HEK293 (cell line): ENCODE data around the gene KLF11.

ENCODE experiments used
- CTCF ChIA-PET: fragments of 350-600 bp; formaldehyde crosslinking; extraction: SDS; loops from one replicate; lab custom pipeline; 2021; ENCODE audit warnings: antibody characterized with exemption; lab: Yijun Ruan, JAX
- POLR2A ChIA-PET: fragments of 300-600 bp; formaldehyde crosslinking; extraction: SDS; loops from one replicate; lab custom pipeline; 2020; ENCODE audit warnings: antibody characterized with exemption, inconsistent platforms; lab: Yijun Ruan, JAX
- H3K27ac ChIP-seq: fragments of 200-500 bp; sonication (Bioruptor generic); 2 replicates; pipeline ENCODE4 v1.5.1; 2014; ENCODE audit warnings: low read depth, low read length, control low read depth, inconsistent platforms; ENCODE audit errors: extremely low read depth
- H3K36me3 ChIP-seq, 2 experiments: fragments of 200-500 bp in 1 of 2; sonication (Bioruptor generic) in 1 of 2; 1 replicate in 1 of 2; 2 replicates in 1 of 2; pipeline ENCODE4 v1.5.1; 2014 to 2017; ENCODE audit warnings: inconsistent platforms in 2 of 2, low read length in 2 of 2; ENCODE audit not compliant: control insufficient read depth in 2 of 2, insufficient read depth in 1 of 2
- H3K4me1 ChIP-seq: fragments of 200-500 bp; sonication (Bioruptor generic); 2 replicates; pipeline ENCODE4 v1.5.1; 2014; ENCODE audit warnings: mild to moderate bottlenecking, low read length, inconsistent platforms; ENCODE audit not compliant: control insufficient read depth, insufficient read depth
- H3K4me3 ChIP-seq: 2 replicates; pipeline ENCODE4 v1.5.1; 2011; ENCODE audit warnings: low read depth, mild to moderate bottlenecking, control low read depth, low read length, moderate library complexity
- H3K9me3 ChIP-seq: fragments of 200-500 bp; sonication (Bioruptor generic); 2 replicates; pipeline ENCODE4 v1.5.1; 2014; ENCODE audit warnings: low read depth, low read length, inconsistent platforms; ENCODE audit not compliant: control insufficient read depth, insufficient read depth
- EGR2 ChIP-seq: fragments of 450-650 bp; formaldehyde crosslinking; IDR thresholded peaks from 2 replicates; pipeline ENCODE4 v1.5.1; 2016; ENCODE audit warnings: low read depth, missing biosample characterization, missing genetic modification characterization
- GLIS1 ChIP-seq: fragments of 450-650 bp; formaldehyde crosslinking; IDR thresholded peaks from 2 replicates; pipeline ENCODE4 v1.5.1; 2016; ENCODE audit warnings: missing biosample characterization, missing genetic modification characterization
- MEIS1 ChIP-seq: sonication (generic); formaldehyde crosslinking; IDR thresholded peaks from 2 replicates; pipeline ENCODE4 v1.8.1; 2022; ENCODE audit warnings: missing genetic modification reagents, mild to moderate bottlenecking, borderline replicate concordance
- PRDM1 ChIP-seq: fragments of 450-650 bp; formaldehyde crosslinking; IDR thresholded peaks from 2 replicates; pipeline ENCODE4; 2016; ENCODE audit warnings: missing biosample characterization, missing genetic modification characterization
- REPIN1 ChIP-seq: fragments of 450-650 bp; formaldehyde crosslinking; IDR thresholded peaks from 2 replicates; pipeline ENCODE4 v1.5.1; 2017; ENCODE audit warnings: missing biosample characterization, missing genetic modification characterization, low read depth
- SALL2 ChIP-seq: fragments of 450-650 bp; formaldehyde crosslinking; IDR thresholded peaks from 2 replicates; pipeline ENCODE4 v1.5.0; 2017; ENCODE audit warnings: missing biosample characterization, mild to moderate bottlenecking, missing genetic modification characterization, borderline replicate concordance
- ZBTB8A ChIP-seq: fragments of 450-650 bp; formaldehyde crosslinking; IDR thresholded peaks from 2 replicates; pipeline ENCODE4 v1.5.1; 2016; ENCODE audit warnings: missing biosample characterization, missing genetic modification characterization
- ZFHX2 ChIP-seq: fragments of 450-650 bp; formaldehyde crosslinking; conservative IDR thresholded peaks from 2 replicates; pipeline ENCODE4 v1.5.1; 2016; ENCODE audit warnings: missing biosample characterization, missing genetic modification characterization
- ZFP3 ChIP-seq: fragments of 450-650 bp; formaldehyde crosslinking; IDR thresholded peaks from 2 replicates; pipeline ENCODE4 v1.5.1; 2016; ENCODE audit warnings: low read depth, missing biosample characterization, missing genetic modification characterization
- ZFP41 ChIP-seq: fragments of 450-650 bp; formaldehyde crosslinking; IDR thresholded peaks from 2 replicates; pipeline ENCODE4 v1.5.1; 2016; ENCODE audit warnings: missing biosample characterization, missing genetic modification characterization, borderline replicate concordance
- ZNF19 ChIP-seq: fragments of 450-650 bp; formaldehyde crosslinking; IDR thresholded peaks from 2 replicates; pipeline ENCODE4; 2016; ENCODE audit warnings: missing biosample characterization, missing genetic modification characterization, low read depth
- ZNF223 ChIP-seq: fragments of 450-650 bp; formaldehyde crosslinking; IDR thresholded peaks from 2 replicates; pipeline ENCODE4 v1.5.1; 2016; ENCODE audit warnings: missing biosample characterization, missing genetic modification characterization
- ZNF449 ChIP-seq: fragments of 450-650 bp; formaldehyde crosslinking; IDR thresholded peaks from 2 replicates; pipeline ENCODE4 v1.5.1; 2017; ENCODE audit warnings: missing biosample characterization, mild to moderate bottlenecking, missing genetic modification characterization, moderate library complexity
- ZNF501 ChIP-seq: fragments of 450-650 bp; formaldehyde crosslinking; IDR thresholded peaks from 2 replicates; pipeline ENCODE4 v1.5.1; 2016; ENCODE audit warnings: missing biosample characterization, missing genetic modification characterization
- ZNF600 ChIP-seq: fragments of 450-650 bp; formaldehyde crosslinking; IDR thresholded peaks from 2 replicates; pipeline ENCODE4 v1.5.1; 2016; ENCODE audit warnings: missing biosample characterization, missing genetic modification characterization
- ZNF621 ChIP-seq: fragments of 450-650 bp; formaldehyde crosslinking; IDR thresholded peaks from 2 replicates; pipeline ENCODE4 v1.5.1; 2017; ENCODE audit warnings: missing biosample characterization, missing genetic modification characterization
- ZNF654 ChIP-seq: fragments of 450-650 bp; formaldehyde crosslinking; IDR thresholded peaks from 2 replicates; pipeline ENCODE4 v1.5.1; 2016; ENCODE audit warnings: low read depth, missing biosample characterization, missing genetic modification characterization
- ZNF692 ChIP-seq: fragments of 450-650 bp; formaldehyde crosslinking; IDR thresholded peaks from 2 replicates; pipeline ENCODE4 v1.5.1; 2016; ENCODE audit warnings: missing biosample characterization, missing genetic modification characterization
- TF ChIP-seq, protein P1 (sequence below): fragments of 450-650 bp; formaldehyde crosslinking; IDR thresholded peaks from 2 replicates; pipeline ENCODE4 v1.5.1; 2016; ENCODE audit warnings: missing biosample characterization, missing genetic modification characterization, borderline replicate concordance
- TF ChIP-seq, protein P2 (sequence below): fragments of 450-650 bp; formaldehyde crosslinking; IDR thresholded peaks from 2 replicates; pipeline ENCODE4 v1.5.1; 2017; ENCODE audit warnings: missing biosample characterization, missing genetic modification characterization
- TF ChIP-seq, protein P3 (sequence below): sonication (generic); formaldehyde crosslinking; IDR thresholded peaks from 2 replicates; pipeline ENCODE4 v1.8.1; 2022; ENCODE audit warnings: mild to moderate bottlenecking, moderate library complexity, missing genetic modification reagents
- TF ChIP-seq, protein P4 (sequence below): fragments of 450-650 bp; formaldehyde crosslinking; IDR thresholded peaks from 2 replicates; pipeline ENCODE4 v1.5.1; 2016; ENCODE audit warnings: missing biosample characterization, missing genetic modification characterization
- TF ChIP-seq, protein P5 (sequence below): fragments of 450-650 bp; formaldehyde crosslinking; IDR thresholded peaks from 2 replicates; pipeline ENCODE4 v1.5.1; 2016; ENCODE audit warnings: missing biosample characterization, missing genetic modification characterization

The KLF11 gene

DNA sequence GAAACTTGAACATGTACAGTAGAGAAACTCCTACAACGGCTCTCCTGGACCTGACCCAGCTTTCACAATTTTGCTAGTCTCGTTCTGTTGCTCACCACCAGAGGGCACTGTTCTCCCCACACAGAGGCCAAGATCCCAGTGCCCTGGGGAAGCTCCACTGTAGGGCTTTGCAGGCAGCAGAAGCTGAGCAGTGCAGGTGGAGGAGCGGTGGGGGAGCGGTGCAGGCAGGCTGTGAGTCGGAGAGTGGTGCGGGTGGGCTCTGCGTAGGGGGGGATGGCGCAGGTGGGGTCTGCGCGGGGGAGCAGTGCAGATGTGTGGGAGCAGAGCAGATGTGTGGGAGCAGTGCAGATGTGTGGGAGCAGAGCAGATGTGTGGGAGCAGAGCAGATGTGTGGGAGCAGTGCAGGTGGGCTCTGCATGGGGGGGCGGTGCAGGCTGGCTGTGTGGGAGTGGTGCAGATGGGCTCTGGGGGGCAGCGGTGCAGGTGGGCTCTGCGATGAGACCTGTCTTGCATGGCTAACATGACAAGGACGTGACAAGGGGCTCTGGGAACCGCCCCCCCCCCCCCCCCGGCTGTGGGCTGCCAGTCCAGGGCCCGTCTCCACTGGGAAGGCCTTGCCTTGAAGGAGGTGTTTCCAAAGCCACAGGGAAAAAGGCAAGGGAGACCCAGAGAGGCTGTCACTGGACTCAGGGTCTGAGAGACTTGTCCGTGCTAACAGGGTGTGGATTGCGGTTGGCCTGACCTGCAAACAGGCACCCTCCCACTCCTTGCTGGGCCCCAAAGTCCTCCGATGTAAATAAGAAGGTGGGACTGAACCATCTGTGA is 29.5 kb downstream of the KLF11 start:
- Histone ChIP-seq H3K36me3 (no peaks in the 10 kb centered on the region; a peak in 1 of 3 replicates), H3K4me3 (no peak overlapping the region), H3K27ac (no peak overlapping the region), H3K9me3 (no peaks in the 10 kb centered on the region), H3K4me1 (0 out of 2 replicates have a peak, but pooled peaks cover 2% of the 10 kb centered on the region)
- ChIA-PET POLR2A (interaction anchor here (0.5 to 2.5 kb wide), 10 partner anchors 8 to 502 kb away, joined by 3 to 11 read pairs (median 4); partner anchors contain the start of gene RRM2), CTCF (interaction anchor here (0.6 to 6.8 kb wide), 62 partner anchors 8 to 1154 kb away, joined by 3 to 124 read pairs (median 4); partner anchors contain the start of genes ADAM17 and KLF11)
- TF ChIP-seq ZBTB8A (0 out of 2 replicates have a peak, but pooled peaks have one; percentile 16), MEIS1 (CRISPR knock-in tag) (no peak), REPIN1 (tag by site-specific recombination) (no peak), ZNF449 (tag by site-specific recombination) (peak; percentile 66), ZNF19 (no peak), SALL2 (tag by site-specific recombination) (no peak), ZFP41 (no peak), ZNF654 (tag by site-specific recombination) (peak; percentile 60), ZFP3 (tag by site-specific recombination) (peak; percentile 71), GLIS1 (tag by site-specific recombination) (peak; percentile 88), ZNF600 (tag by site-specific recombination) (peak; percentile 83), ZNF621 (tag by site-specific recombination) (no peak), ZNF692 (tag by site-specific recombination) (no peak), ZFHX2 (tag by site-specific recombination) (peak; percentile 100), PRDM1 (tag by site-specific recombination) (peak; percentile 35; the same call in 1 of the 2 replicates), ZNF223 (tag by site-specific recombination) (peak; percentile 89), ZNF501 (0 out of 2 replicates have a peak, but pooled peaks have one; percentile 31), EGR2 (tag by site-specific recombination) (peak; percentile 99)
- TF ChIP-seq, protein P1, sequence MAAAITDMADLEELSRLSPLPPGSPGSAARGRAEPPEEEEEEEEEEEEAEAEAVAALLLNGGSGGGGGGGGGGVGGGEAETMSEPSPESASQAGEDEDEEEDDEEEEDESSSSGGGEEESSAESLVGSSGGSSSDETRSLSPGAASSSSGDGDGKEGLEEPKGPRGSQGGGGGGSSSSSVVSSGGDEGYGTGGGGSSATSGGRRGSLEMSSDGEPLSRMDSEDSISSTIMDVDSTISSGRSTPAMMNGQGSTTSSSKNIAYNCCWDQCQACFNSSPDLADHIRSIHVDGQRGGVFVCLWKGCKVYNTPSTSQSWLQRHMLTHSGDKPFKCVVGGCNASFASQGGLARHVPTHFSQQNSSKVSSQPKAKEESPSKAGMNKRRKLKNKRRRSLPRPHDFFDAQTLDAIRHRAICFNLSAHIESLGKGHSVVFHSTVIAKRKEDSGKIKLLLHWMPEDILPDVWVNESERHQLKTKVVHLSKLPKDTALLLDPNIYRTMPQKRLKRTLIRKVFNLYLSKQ = no peak
- TF ChIP-seq, protein P2, sequence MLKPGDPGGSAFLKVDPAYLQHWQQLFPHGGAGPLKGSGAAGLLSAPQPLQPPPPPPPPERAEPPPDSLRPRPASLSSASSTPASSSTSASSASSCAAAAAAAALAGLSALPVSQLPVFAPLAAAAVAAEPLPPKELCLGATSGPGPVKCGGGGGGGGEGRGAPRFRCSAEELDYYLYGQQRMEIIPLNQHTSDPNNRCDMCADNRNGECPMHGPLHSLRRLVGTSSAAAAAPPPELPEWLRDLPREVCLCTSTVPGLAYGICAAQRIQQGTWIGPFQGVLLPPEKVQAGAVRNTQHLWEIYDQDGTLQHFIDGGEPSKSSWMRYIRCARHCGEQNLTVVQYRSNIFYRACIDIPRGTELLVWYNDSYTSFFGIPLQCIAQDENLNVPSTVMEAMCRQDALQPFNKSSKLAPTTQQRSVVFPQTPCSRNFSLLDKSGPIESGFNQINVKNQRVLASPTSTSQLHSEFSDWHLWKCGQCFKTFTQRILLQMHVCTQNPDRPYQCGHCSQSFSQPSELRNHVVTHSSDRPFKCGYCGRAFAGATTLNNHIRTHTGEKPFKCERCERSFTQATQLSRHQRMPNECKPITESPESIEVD = no peak
- TF ChIP-seq, protein P3, sequence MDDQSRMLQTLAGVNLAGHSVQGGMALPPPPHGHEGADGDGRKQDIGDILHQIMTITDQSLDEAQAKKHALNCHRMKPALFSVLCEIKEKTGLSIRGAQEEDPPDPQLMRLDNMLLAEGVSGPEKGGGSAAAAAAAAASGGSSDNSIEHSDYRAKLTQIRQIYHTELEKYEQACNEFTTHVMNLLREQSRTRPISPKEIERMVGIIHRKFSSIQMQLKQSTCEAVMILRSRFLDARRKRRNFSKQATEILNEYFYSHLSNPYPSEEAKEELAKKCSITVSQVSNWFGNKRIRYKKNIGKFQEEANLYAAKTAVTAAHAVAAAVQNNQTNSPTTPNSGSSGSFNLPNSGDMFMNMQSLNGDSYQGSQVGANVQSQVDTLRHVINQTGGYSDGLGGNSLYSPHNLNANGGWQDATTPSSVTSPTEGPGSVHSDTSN (CRISPR knock-in tag) = 0 out of 2 replicates have a peak, but pooled peaks have one; percentile 49
- TF ChIP-seq, protein P4, sequence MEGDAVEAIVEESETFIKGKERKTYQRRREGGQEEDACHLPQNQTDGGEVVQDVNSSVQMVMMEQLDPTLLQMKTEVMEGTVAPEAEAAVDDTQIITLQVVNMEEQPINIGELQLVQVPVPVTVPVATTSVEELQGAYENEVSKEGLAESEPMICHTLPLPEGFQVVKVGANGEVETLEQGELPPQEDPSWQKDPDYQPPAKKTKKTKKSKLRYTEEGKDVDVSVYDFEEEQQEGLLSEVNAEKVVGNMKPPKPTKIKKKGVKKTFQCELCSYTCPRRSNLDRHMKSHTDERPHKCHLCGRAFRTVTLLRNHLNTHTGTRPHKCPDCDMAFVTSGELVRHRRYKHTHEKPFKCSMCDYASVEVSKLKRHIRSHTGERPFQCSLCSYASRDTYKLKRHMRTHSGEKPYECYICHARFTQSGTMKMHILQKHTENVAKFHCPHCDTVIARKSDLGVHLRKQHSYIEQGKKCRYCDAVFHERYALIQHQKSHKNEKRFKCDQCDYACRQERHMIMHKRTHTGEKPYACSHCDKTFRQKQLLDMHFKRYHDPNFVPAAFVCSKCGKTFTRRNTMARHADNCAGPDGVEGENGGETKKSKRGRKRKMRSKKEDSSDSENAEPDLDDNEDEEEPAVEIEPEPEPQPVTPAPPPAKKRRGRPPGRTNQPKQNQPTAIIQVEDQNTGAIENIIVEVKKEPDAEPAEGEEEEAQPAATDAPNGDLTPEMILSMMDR (tag by site-specific recombination) = peak; percentile 77
- TF ChIP-seq, protein P5, sequence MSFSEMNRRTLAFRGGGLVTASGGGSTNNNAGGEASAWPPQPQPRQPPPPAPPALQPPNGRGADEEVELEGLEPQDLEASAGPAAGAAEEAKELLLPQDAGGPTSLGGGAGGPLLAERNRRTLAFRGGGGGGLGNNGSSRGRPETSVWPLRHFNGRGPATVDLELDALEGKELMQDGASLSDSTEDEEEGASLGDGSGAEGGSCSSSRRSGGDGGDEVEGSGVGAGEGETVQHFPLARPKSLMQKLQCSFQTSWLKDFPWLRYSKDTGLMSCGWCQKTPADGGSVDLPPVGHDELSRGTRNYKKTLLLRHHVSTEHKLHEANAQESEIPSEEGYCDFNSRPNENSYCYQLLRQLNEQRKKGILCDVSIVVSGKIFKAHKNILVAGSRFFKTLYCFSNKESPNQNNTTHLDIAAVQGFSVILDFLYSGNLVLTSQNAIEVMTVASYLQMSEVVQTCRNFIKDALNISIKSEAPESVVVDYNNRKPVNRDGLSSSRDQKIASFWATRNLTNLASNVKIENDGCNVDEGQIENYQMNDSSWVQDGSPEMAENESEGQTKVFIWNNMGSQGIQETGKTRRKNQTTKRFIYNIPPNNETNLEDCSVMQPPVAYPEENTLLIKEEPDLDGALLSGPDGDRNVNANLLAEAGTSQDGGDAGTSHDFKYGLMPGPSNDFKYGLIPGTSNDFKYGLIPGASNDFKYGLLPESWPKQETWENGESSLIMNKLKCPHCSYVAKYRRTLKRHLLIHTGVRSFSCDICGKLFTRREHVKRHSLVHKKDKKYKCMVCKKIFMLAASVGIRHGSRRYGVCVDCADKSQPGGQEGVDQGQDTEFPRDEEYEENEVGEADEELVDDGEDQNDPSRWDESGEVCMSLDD (tag by site-specific recombination) = peak; percentile 47; the same call in 1 of the 2 replicates
